Gastroesophageal sphincter (tissue), 3 donors: ENCODE data around the gene TRIM52.

ENCODE experiments used
- POLR2A ChIP-seq, 2 donors: fragments of 450-650 bp; IDR thresholded peaks; one replicate each; pipeline ENCODE4 v1.6.1; 2017; ENCODE audit warnings: antibody characterized with exemption in 2 of 2, mild to moderate bottlenecking in 2 of 2, moderate library complexity in 1 of 2
- POLR2AphosphoS5 ChIP-seq: sonication (generic); formaldehyde crosslinking; IDR thresholded peaks from one replicate; pipeline ENCODE4 v1.6.1; 2017; ENCODE audit warnings: antibody characterized with exemption
- TF ChIP-seq, protein P1 (sequence below), 4 experiments: fragments of 200-600 bp in 2 of 4; fragments of 450-650 bp in 2 of 4; sonication (generic) in 1 of 4; IDR thresholded peaks; one replicate each; pipeline ENCODE4 v1.5.1; 2017 to 2019; ENCODE audit warnings: antibody characterized with exemption in 4 of 4, mild to moderate bottlenecking in 2 of 4, moderate library complexity in 2 of 4

DNA sequence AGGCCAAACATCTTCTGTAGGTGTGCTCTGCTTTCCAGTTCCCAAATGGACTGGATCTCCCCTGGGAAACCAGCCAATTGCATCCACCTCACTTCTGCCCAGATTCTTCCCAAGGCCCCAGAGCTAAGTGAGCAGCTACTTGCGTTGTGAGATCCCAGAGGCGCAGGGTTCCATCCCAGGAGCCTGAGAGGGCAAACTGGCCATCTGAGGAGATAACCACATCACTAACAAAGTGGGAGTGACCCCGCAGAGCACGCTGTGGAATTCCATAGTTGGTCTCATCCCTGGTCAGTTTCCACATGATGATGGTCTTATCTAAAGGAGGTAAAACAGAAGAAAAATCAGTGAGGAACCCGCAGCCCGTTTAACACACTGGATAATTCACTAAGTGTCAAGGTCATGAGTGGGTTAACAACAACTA is 18.9 kb downstream of the TRIM52 start:
- TF ChIP-seq POLR2A (IDR thresholded peaks at IDR 0.05): no peak
- TF ChIP-seq, protein P1, sequence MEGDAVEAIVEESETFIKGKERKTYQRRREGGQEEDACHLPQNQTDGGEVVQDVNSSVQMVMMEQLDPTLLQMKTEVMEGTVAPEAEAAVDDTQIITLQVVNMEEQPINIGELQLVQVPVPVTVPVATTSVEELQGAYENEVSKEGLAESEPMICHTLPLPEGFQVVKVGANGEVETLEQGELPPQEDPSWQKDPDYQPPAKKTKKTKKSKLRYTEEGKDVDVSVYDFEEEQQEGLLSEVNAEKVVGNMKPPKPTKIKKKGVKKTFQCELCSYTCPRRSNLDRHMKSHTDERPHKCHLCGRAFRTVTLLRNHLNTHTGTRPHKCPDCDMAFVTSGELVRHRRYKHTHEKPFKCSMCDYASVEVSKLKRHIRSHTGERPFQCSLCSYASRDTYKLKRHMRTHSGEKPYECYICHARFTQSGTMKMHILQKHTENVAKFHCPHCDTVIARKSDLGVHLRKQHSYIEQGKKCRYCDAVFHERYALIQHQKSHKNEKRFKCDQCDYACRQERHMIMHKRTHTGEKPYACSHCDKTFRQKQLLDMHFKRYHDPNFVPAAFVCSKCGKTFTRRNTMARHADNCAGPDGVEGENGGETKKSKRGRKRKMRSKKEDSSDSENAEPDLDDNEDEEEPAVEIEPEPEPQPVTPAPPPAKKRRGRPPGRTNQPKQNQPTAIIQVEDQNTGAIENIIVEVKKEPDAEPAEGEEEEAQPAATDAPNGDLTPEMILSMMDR (IDR thresholded peaks at IDR 0.05): no peak
- TF ChIP-seq POLR2AphosphoS5: no peak
